ENCODE measurements around the gene FAM151B. TPM values are rescaled to one million over a fixed set of nuclear protein-coding genes. Genes with fewer than 3 reads are reported as not detected.
"Not testable (repeated sequence)": the region's sequence is repeated elsewhere in the genome, so short reads cannot be mapped to it uniquely, and the experiment has no call there.

Gene FAM151B
- total and polyA plus RNA-seq, 2 experiments from 2014 or later, result 0.84 to 1.0 TPM

DNA sequence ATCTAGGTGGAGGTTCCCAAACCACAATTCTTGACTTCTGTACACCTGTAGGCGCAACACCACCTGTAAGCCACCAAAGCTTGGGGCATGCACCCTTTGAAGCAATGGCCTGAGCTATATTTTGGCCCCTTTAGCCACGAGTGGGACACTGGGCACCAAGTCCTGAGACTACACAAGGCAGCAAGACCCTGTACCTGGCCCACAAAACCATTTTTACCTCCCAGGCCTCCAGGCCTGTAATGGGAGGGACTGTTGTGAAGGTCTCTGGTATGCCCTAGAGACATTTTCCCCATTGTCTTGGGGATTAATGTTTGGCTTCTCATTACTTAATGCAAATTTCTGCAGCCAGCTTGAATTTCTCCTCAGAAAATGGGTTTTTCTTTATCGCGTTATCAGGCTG, 24.6 kb upstream of the FAM151B start:
- peaks cover 3% of the 10 kb centered on the region for H3K9me3 ChIP-seq (ENCODE audit: low read depth)
- H3K36me3 ChIP-seq, result peaks cover 35% of the 10 kb centered on the region
- TF ChIP-seq, protein P1, sequence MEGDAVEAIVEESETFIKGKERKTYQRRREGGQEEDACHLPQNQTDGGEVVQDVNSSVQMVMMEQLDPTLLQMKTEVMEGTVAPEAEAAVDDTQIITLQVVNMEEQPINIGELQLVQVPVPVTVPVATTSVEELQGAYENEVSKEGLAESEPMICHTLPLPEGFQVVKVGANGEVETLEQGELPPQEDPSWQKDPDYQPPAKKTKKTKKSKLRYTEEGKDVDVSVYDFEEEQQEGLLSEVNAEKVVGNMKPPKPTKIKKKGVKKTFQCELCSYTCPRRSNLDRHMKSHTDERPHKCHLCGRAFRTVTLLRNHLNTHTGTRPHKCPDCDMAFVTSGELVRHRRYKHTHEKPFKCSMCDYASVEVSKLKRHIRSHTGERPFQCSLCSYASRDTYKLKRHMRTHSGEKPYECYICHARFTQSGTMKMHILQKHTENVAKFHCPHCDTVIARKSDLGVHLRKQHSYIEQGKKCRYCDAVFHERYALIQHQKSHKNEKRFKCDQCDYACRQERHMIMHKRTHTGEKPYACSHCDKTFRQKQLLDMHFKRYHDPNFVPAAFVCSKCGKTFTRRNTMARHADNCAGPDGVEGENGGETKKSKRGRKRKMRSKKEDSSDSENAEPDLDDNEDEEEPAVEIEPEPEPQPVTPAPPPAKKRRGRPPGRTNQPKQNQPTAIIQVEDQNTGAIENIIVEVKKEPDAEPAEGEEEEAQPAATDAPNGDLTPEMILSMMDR (IDR thresholded peaks at IDR 0.05; ENCODE audit: low read depth, low read length), result no peak

DNA sequence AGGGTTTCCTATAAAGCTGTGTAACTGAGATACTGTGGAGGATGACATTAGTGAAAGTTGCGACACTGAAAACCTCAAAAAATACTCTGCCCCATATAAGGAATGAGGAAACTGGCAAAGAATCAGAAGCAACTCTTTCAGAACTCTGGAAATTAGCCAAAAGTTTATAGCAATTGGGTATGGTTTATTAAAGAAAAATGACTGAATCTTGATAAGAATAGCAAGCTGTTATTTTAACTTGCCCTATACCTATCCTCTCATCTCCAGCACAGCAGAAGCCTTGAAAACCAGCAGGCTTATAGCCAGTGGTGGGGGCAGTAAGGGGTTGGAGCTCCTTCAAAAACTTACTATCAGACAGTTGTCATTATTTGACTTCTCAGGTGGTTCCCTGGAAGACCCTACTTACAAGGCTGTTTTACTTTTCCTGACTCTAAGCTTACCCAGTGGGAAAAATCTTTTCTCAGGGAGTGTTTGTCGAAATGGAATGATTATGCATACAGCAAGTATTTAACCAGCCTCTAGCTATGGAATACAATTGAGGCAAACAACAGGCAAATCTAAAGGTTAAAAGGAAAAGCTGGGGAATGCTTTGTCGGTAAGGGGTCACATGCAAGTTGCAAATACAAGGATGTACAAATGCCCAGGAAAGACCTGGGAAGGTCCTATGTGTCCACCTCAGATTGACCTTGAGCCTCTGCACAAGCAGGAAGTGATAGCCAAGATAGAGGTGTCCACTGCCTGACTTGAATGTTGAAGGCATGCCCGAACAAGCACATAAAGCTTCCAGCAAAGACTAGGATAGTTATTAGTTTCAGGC, 21.0 kb upstream of the FAM151B start:
- peaks cover 3% of the 10 kb centered on the region for H3K9me3 ChIP-seq (ENCODE audit: low read depth)
- H3K4me3 ChIP-seq, result no peak overlapping the region
- TF ChIP-seq, protein P1 (IDR thresholded peaks at IDR 0.05; ENCODE audit: low read depth, low read length), result no peak
- H3K36me3 ChIP-seq, result peaks cover 20% of the 10 kb centered on the region
- H3K4me1 ChIP-seq (ENCODE audit: low read depth), result peaks cover 4% of the 10 kb centered on the region
- H3K27ac ChIP-seq, result peak overlapping the region; percentile 67
- DNase-seq (ENCODE audit: low read depth in 1 of 2, low spot score in 1 of 2), result peak; percentile 7 to 83
- H3K27me3 ChIP-seq, result no peaks in the 10 kb centered on the region

More for the DNA sequence above, 24.6 kb upstream of the FAM151B start:
- H3K4me3 ChIP-seq, result no peak overlapping the region
- H3K27ac ChIP-seq, result no peak overlapping the region
- no peaks in the 10 kb centered on the region for H3K27me3 ChIP-seq
- peaks cover 4% of the 10 kb centered on the region for H3K4me1 ChIP-seq (ENCODE audit: low read depth)
- no peak for DNase-seq (ENCODE audit: low read depth in 1 of 2, low spot score in 1 of 2)

DNA sequence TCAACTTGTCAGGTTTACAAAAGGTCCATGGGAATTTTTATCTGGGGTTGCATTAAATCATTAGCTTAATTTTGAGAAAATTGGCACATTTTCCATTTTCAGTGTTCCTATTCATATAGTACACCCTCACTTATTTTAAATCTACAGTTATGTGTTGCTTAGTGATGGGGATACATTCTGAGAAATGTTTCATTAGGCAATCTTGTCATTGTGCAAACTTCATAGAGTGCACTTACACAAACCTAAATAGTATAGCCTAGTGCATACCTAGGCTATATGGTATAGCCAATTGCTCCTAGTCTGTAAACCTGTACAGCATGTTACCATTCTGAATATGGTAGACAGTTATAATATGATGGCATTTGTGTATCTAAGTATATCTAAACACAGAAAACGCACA, 19.8 kb upstream of the FAM151B start:
- TF ChIP-seq, protein P1 (IDR thresholded peaks at IDR 0.05; ENCODE audit: low read depth, low read length), result no peak
- Histone ChIP-seq H3K4me1 (ENCODE audit: low read depth) (peaks cover 4% of the 10 kb centered on the region), H3K36me3 (peaks cover 14% of the 10 kb centered on the region), H3K4me3 (no peak overlapping the region), H3K27ac (no peak overlapping the region), H3K9me3 (ENCODE audit: low read depth) (peaks cover 2% of the 10 kb centered on the region), H3K27me3 (no peaks in the 10 kb centered on the region)
- DNase-seq (ENCODE audit: low read depth in 1 of 2, low spot score in 1 of 2), result no peak

DNA sequence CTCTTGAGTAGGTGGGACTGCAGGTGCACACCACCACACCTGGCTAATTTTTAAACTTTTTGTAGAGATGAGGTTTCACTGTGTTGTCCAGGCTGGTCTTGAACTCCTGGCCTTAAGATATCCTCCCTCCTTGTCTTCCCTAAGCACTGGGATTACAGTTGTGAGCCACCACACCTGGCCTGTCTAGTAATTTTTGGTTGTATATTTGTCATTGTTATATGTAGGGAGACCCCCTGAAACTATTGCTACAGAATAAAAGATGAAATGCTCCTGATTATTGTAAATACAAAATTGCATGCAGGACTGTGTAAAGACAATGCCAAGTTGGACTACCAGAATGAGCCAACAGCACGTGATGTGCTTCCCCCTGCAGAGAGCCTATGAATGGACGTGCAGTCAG, 17.3 kb upstream of the FAM151B start:
- not testable (repeated sequence) for H3K4me1 ChIP-seq (ENCODE audit: low read depth); H3K27me3 ChIP-seq; H3K27ac ChIP-seq; H3K4me3 ChIP-seq; DNase-seq (ENCODE audit: low read depth in 1 of 2, low spot score in 1 of 2); H3K9me3 ChIP-seq (ENCODE audit: low read depth)
- peaks cover 29% of the 10 kb centered on the region for H3K36me3 ChIP-seq

DNA sequence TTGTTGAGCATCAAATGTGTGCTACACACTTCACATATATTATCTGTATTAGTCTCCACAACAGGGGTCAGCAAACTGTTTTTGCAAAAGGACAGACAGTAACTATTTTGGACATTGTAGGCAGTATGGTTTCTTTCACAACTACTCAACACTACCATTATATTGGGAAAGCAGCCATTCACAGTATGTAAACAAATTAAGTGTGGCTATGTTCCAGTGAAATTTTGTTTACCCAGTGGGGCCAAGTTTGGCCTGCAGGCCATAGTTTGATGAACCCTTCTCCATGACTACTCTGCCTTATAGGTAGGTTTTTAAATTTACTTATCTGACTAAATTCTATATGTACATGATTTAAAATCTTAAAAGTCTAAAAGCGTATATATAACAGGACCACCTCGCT, 13.0 kb upstream of the FAM151B start:
- no peaks in the 10 kb centered on the region for H3K9me3 ChIP-seq (ENCODE audit: low read depth)
- H3K36me3 ChIP-seq, result peaks cover 56% of the 10 kb centered on the region
- H3K4me1 ChIP-seq (ENCODE audit: low read depth), result no peaks in the 10 kb centered on the region
- no peak for DNase-seq (ENCODE audit: low read depth in 1 of 2, low spot score in 1 of 2)
- H3K27ac ChIP-seq, result no peak overlapping the region
- H3K27me3 ChIP-seq, result no peaks in the 10 kb centered on the region
- TF ChIP-seq, protein P1 (IDR thresholded peaks at IDR 0.05; ENCODE audit: low read depth, low read length), result no peak
- no peak overlapping the region for H3K4me3 ChIP-seq

DNA sequence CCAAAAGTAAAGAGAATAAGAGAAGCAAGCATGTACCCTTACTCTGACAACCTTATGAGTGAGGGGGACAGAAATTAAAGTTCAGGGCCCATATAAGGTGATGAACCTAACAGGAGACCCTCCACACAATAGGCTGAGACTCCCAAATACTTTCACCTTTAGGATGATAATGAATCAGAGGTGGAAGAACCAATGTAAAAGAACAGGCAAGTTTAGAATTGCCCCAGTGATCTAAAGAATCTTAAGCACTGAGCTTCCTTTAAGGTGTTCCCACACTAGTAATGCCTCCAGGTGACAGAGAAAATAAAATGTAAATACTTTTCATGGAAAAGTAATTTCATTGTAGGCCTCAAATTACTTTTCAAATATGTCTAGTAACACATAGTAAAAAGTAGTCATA, 8.2 kb upstream of the FAM151B start:
- Histone ChIP-seq H3K4me3 (no peak overlapping the region), H3K9me3 (ENCODE audit: low read depth) (no peaks in the 10 kb centered on the region), H3K36me3 (peaks cover 39% of the 10 kb centered on the region), H3K27me3 (no peaks in the 10 kb centered on the region), H3K4me1 (ENCODE audit: low read depth) (no peaks in the 10 kb centered on the region), H3K27ac (peak overlapping the region; percentile 35)
- TF ChIP-seq, protein P1 (IDR thresholded peaks at IDR 0.05; ENCODE audit: low read depth, low read length), result no peak
- DNase-seq (ENCODE audit: low read depth in 1 of 2, low spot score in 1 of 2), result no peak

All from cardiac muscle cell (in vitro differentiated cells and primary cell).